Measurements from ENCODE around the gene PIP4K2B.
A peak's percentile ranks its signal among the peaks of the same experiment; 100 is the strongest.
"Not testable (repeated sequence)": the region's sequence is repeated elsewhere in the genome, so short reads cannot be mapped to it uniquely, and the experiment has no call there.

Gene PIP4K2B

DNA sequence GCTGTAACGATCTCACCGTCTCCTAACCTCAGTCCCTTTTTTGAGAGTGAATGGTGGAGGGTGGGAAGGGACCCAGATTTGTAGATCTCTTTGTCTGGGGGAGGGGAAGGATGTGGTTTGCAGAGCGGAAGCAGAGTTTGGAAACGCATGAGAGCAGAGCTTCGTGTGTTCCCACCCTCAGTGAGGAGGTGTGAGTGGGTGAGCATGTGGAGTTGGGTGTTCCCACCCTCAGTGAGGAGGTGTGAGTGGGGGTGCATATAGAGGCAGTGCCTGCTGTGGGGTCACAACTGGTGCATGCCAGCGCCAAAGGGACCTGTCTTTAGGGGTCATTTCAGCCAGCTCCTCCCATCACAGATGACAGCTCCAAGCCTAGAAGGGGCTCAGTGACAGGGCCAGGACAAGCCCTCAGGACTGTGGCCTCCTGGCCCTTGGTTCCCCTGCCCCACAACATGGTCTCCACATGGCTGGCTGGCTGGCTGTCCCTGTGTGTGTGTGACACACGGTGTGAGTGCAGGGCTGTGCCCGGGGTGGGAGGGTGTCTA is 71.0 kb downstream of the PIP4K2B start:
- peak; percentile 79 to 83 for DNase-seq

DNA sequence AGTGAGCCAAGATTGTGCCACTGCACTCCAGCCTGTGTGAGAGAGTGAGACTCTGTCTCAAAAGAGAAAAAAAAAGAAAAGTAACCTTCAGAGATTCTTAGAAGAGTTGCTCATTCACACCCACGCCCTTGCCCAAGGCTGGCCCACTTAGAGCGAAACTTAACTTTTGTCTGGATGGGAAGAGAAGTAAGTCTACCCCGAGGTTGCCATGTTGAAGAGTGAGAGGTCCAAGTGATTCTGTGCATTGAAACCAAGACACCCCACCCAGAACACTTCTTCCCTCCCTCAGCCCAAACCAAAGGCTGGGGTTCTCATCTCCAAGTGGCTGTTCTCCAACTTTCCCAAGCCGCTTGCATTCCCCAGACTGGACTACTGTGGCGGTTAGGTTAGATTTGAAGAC is 71.6 kb downstream of the PIP4K2B start:
- DNase-seq, result peak; percentile 79 to 84

DNA sequence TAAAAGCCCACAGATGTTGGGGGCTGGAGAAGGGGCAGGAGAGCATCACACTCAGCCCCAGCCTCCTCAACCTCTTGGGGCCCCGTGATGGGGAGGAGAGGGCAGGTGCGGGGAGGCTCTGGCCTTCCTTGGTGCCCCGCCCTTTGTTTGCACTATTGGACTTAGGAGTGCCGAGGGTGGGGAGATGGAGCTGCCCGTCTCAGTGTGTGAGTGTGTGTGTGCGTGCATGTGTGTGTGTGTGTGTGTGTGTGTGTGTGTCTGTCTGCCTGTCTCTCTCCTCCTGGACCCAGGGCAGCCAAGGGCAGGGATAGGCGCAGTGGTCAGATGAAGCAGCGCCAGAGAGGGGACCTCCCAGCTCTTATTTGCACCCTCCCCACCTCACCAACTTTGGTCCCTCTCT is 73.2 kb downstream of the PIP4K2B start:
- not testable (repeated sequence) for DNase-seq

DNA sequence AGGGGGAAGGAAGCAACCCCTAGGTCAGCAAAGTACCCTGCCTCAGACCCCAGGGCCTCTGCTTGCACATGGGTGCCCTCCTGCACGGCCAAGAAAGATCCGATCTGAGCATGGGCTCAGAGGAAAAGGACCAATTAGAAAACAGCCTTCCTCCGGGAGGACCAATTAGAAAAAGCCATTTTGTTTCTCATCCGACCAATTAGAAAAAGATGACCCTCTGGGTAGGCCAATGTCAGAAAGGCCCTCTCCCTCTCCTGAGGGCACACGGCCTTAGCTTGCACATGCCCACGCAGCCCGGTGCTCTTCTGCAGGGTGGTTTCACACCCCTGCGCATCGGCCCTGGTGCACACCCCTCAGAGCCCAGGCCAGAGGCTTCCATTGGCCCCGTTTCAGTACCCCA is 74.3 kb downstream of the PIP4K2B start:
- no peak for DNase-seq

GRCh38 chr17:38724337-38724988 is 74.9 kb downstream of the PIP4K2B start:
- DNase-seq, result no peak

GRCh38 chr17:38721802-38722201 is 77.6 kb downstream of the PIP4K2B start:
- DNase-seq, result no peak

- DNase-seq, result no peak
Measured at GRCh38 chr17:38720941-38721340, 78.4 kb downstream of the PIP4K2B start.

DNA sequence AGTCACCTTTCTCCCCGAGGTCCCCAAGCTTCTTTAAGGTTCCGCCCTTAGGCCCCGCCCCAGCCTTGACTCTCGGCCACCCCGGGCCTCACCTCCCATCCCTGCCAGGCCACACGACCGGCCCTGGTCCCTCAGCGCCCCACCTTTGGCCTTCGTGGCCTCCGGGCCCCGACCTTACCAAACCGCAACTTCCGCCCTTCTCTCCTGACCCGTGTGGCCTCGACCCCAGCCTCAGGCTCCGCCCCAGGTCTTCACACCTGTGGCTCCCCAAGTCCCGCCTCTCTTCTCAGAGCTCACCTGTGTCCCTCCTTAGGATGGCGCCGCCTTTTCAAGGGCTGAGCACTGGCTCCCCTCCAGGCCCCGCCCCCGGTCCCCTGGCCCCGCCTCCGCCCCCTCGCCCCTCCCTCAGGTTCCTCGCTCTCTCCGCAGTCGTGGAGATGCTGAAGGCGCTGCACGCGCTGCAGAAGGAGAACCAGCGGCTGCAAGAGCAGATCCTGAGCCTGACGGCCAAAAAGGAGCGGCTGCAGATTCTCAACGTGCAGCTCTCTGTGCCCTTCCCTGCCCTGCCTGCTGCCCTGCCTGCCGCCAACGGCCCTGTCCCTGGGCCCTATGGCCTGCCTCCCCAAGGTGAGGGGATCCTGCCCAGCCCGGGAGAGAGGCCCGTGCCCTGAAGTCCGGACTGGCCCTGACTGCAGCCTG is 79.3 kb downstream of the PIP4K2B start:
- DNase-seq, result no peak

- no peak for DNase-seq
Measured at GRCh38 chr17:38719289-38719942, 79.9 kb downstream of the PIP4K2B start.

GRCh38 chr17:38717139-38717745 is 82.1 kb downstream of the PIP4K2B start:
- DNase-seq, result no peak

GRCh38 chr17:38716368-38717005 is 82.9 kb downstream of the PIP4K2B start:
- no peak for DNase-seq
